T-helper 2 cell treated with Interferon-gamma antibody and Interleukin-4, amounts not matched to agents 5 μg/mL and 100 μg/mL, for 36 hours (primary cell): ENCODE measurements around the gene C19orf12.

Experiments used
- DNase-seq: peaks from one replicate; pipeline ENCODE4 v3.0.0; 2021; ENCODE audit warnings: low spot score
- H3K27ac Mint-ChIP-seq: one replicate; pipeline ENCODE4 v1.8.0; 2021; ENCODE audit warnings: mild to moderate bottlenecking, mixed read lengths
- H3K27me3 Mint-ChIP-seq: one replicate; pipeline ENCODE4 v1.8.0; 2021; ENCODE audit warnings: low read depth, mixed read lengths
- H3K36me3 Mint-ChIP-seq: one replicate; pipeline ENCODE4 v1.8.0; 2021; ENCODE audit warnings: low read depth, mixed read lengths
- H3K4me1 Mint-ChIP-seq: one replicate; pipeline ENCODE4 v1.8.0; 2021; ENCODE audit warnings: low read depth, mixed read lengths
- H3K4me3 Mint-ChIP-seq: one replicate; pipeline ENCODE4 v1.8.0; 2022; ENCODE audit warnings: mild to moderate bottlenecking, moderate library complexity, mixed read lengths
- H3K9me3 Mint-ChIP-seq: one replicate; pipeline ENCODE4 v1.8.0; 2021; ENCODE audit warnings: mixed read lengths

Gene C19orf12

GRCh38 chr19:29714953-29715700 lies at the start of gene C19orf12:
C19orf12 (minus strand) TSS chr19:29715261; CDS start chr19:29708413, 6,848 bp downstream.
- H3K9me3 Mint-ChIP-seq = no peaks in the 10 kb centered on the region
- H3K36me3 Mint-ChIP-seq = peaks cover 27% of the 10 kb centered on the region
- H3K4me3 Mint-ChIP-seq = peak within 1 kb of the TSS; percentile 87
- no peaks in the 10 kb centered on the region for H3K27me3 Mint-ChIP-seq
- DNase-seq = peak; percentile 69
- peaks cover 44% of the 10 kb centered on the region for H3K4me1 Mint-ChIP-seq
- H3K27ac Mint-ChIP-seq = peak within 1 kb of the TSS; percentile 92

DNA sequence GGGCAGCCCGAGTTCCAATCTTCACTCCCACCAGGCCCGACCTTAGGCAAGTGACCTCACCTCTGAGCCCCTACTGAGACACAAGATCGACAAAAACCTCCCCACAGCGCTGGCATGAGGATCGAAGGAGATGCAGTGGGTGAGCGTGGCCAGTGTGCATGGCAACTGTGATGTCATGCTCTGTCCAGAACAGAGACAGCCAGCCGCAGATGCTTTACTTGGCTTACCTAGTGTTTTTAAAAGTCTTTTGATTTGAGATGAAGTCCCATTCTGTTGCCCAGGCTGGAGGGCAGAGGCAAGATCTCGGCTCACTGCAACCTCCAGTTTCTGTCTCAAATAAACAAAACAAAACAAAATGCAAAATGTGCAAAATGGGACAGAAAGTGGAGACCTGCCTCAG lies 49.3 kb upstream of the C19orf12 start:
- H3K27me3 Mint-ChIP-seq = peaks cover 6% of the 10 kb centered on the region
- no peak overlapping the region for H3K27ac Mint-ChIP-seq
- no peaks in the 10 kb centered on the region for H3K9me3 Mint-ChIP-seq
- peaks cover 3% of the 10 kb centered on the region for H3K4me1 Mint-ChIP-seq
- no peaks in the 10 kb centered on the region for H3K36me3 Mint-ChIP-seq
- no peak for DNase-seq
- H3K4me3 Mint-ChIP-seq = no peak overlapping the region

DNA sequence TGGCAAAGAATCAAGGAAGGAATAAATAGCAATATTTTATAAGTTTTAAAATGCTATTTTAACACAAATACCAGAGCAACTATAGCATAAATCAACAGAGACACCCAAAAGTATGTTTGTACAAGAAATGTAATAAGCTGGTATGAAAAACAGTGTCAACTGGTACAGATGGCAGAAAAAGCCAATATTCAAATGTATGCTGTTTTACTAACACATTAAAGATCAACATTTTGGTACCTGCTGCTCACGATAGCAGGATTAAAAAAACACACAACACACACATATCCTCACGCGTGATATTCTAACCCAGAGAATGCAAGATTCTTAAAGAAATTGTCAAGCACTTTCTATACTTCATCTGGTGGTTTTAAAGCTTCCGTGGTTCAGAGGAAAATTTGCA lies 48.1 kb upstream of the C19orf12 start:
- H3K4me1 Mint-ChIP-seq = peaks cover 3% of the 10 kb centered on the region
- DNase-seq = no peak
- H3K9me3 Mint-ChIP-seq = no peaks in the 10 kb centered on the region
- H3K27me3 Mint-ChIP-seq = peaks cover 6% of the 10 kb centered on the region
- no peak overlapping the region for H3K27ac Mint-ChIP-seq
- H3K4me3 Mint-ChIP-seq = no peak overlapping the region
- H3K36me3 Mint-ChIP-seq = no peaks in the 10 kb centered on the region

GRCh38 chr19:29761575-29762232 lies 46.6 kb upstream of the C19orf12 start:
- no peak for DNase-seq
- Mint-ChIP-seq H3K27ac (no peak overlapping the region), H3K36me3 (no peaks in the 10 kb centered on the region), H3K27me3 (peaks cover 6% of the 10 kb centered on the region), H3K4me3 (no peak overlapping the region), H3K9me3 (no peaks in the 10 kb centered on the region), H3K4me1 (peaks cover 3% of the 10 kb centered on the region)

- Mint-ChIP-seq H3K4me3 (peak overlapping the region; percentile 53), H3K27me3 (peaks cover 6% of the 10 kb centered on the region), H3K36me3 (no peaks in the 10 kb centered on the region), H3K9me3 (no peaks in the 10 kb centered on the region), H3K27ac (no peak overlapping the region), H3K4me1 (peaks cover 3% of the 10 kb centered on the region)
- no peak for DNase-seq
These were observed 45.9 kb upstream of the C19orf12 start for GRCh38 chr19:29760752-29761502.

- Mint-ChIP-seq H3K36me3 (no peaks in the 10 kb centered on the region), H3K4me1 (peaks cover 3% of the 10 kb centered on the region), H3K9me3 (no peaks in the 10 kb centered on the region), H3K27ac (no peak overlapping the region), H3K4me3 (no peak overlapping the region), H3K27me3 (peaks cover 6% of the 10 kb centered on the region)
- no peak for DNase-seq
These were observed 44.3 kb upstream of the C19orf12 start for GRCh38 chr19:29759359-29759758.

DNA sequence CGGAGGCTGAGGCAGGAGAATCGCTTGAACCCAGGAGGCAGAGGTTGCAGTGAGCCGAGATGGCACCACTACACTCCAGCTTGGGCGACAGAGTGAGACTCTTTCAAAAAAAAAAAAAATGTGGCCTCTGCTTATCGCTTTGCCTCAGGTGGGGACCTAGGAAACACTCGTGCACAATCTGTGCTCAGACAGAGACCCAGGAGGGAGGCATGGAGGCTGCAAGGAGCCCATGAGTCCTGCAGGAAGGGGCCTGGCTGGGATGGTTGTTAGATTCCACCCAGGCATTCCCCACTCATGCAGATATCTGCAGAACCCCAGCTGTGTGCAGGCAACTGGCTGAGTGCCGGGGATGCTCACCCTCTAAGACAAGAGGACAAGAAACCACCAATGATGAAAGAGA lies 43.8 kb upstream of the C19orf12 start:
- DNase-seq = no peak
- H3K36me3 Mint-ChIP-seq = no peaks in the 10 kb centered on the region
- peaks cover 6% of the 10 kb centered on the region for H3K27me3 Mint-ChIP-seq
- H3K4me3 Mint-ChIP-seq = no peak overlapping the region
- peaks cover 3% of the 10 kb centered on the region for H3K4me1 Mint-ChIP-seq
- no peak overlapping the region for H3K27ac Mint-ChIP-seq
- no peaks in the 10 kb centered on the region for H3K9me3 Mint-ChIP-seq

GRCh38 chr19:29757551-29757950 lies 42.5 kb upstream of the C19orf12 start:
- H3K9me3 Mint-ChIP-seq = no peaks in the 10 kb centered on the region
- peaks cover 3% of the 10 kb centered on the region for H3K4me1 Mint-ChIP-seq
- H3K27me3 Mint-ChIP-seq = peaks cover 4% of the 10 kb centered on the region
- no peaks in the 10 kb centered on the region for H3K36me3 Mint-ChIP-seq
- no peak for DNase-seq
- no peak overlapping the region for H3K27ac Mint-ChIP-seq
- no peak overlapping the region for H3K4me3 Mint-ChIP-seq

DNA sequence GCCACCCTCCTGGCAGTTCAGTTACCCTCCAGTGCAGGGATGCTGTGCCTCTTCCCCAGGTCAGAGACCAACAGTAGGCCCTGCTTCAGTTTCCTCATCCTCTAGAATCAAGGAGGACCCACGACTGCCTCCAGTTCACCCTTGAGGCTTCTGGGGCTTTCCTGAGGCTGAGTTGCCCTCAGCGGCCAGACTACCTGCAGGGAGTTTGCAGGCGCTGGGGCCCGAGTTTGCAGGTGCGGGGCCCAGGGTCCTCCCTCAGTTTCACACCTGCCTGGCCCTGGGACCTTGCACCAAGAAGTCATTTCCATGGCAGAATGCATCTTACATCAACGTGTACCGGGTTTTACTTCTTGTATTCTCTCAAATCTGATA lies 38.9 kb upstream of the C19orf12 start:
- Mint-ChIP-seq H3K36me3 (no peaks in the 10 kb centered on the region), H3K27ac (no peak overlapping the region), H3K27me3 (no peaks in the 10 kb centered on the region), H3K4me1 (no peaks in the 10 kb centered on the region), H3K9me3 (no peaks in the 10 kb centered on the region), H3K4me3 (no peak overlapping the region)
- DNase-seq = no peak

DNA sequence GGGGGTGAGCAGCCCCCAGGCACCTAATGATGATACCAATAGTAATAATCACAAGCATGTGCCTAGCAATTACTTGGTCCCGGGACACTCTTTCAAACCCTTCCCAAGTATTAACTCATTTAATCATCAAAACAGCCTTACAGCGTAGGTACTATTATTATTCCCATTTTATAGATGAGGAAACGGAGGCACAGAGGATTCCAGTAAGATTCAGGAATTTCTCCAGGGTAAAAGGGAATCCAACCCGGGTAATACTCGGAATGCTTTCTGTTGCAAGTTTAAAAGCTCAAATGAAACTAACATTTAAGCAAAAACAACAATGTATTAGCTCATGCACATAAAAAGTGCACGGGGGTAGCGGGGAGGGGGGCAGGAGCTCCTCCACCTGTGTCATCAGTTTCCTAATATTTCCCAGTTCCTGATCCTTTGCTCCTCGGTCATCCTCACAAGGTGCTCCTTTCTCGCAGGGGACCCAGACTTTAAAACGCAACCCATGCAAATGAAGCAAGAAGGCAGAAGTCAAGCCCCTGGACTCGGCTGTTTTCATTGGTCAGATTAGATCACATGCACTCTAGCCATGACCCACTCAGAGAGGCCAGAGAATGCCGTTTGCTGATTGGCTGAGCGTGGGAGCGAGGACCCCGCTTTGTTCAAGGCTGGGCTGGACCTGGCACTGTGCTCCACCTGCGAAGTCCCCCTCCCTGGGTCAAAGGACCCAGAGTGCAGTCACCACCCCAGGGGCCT lies 38.3 kb upstream of the C19orf12 start:
- H3K9me3 Mint-ChIP-seq = no peaks in the 10 kb centered on the region
- no peaks in the 10 kb centered on the region for H3K4me1 Mint-ChIP-seq
- no peaks in the 10 kb centered on the region for H3K36me3 Mint-ChIP-seq
- no peak overlapping the region for H3K27ac Mint-ChIP-seq
- DNase-seq = no peak
- H3K27me3 Mint-ChIP-seq = no peaks in the 10 kb centered on the region
- no peak overlapping the region for H3K4me3 Mint-ChIP-seq

- H3K4me1 Mint-ChIP-seq = no peaks in the 10 kb centered on the region
- H3K27me3 Mint-ChIP-seq = no peaks in the 10 kb centered on the region
- H3K9me3 Mint-ChIP-seq = no peaks in the 10 kb centered on the region
- no peak overlapping the region for H3K4me3 Mint-ChIP-seq
- no peak overlapping the region for H3K27ac Mint-ChIP-seq
- H3K36me3 Mint-ChIP-seq = no peaks in the 10 kb centered on the region
- DNase-seq = no peak
These were observed 37.5 kb upstream of the C19orf12 start for GRCh38 chr19:29752450-29753025.

DNA sequence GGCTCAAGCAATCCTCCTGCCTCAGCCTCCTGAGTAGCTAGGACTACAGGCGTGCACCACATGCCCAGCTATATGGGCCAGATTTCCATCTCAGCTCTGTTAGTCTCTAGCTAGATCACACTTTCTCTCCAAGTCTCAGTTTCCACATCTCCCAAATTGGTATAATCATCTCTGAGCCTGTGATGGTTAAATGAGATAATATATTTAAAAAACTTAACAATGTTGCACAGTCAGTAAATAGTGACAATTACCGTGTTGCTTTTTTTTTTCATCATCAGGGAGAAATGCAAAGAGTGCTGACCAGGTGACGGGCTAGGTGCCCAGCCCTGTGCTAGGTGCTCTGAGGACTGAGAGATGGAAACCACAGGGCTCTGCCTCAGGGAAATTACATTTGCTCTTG lies 36.9 kb upstream of the C19orf12 start:
- Mint-ChIP-seq H3K27me3 (no peaks in the 10 kb centered on the region), H3K27ac (no peak overlapping the region), H3K4me1 (no peaks in the 10 kb centered on the region), H3K9me3 (no peaks in the 10 kb centered on the region), H3K36me3 (no peaks in the 10 kb centered on the region), H3K4me3 (no peak overlapping the region)
- DNase-seq = no peak

GRCh38 chr19:29750001-29750400 lies 34.9 kb upstream of the C19orf12 start:
- Mint-ChIP-seq H3K36me3 (no peaks in the 10 kb centered on the region), H3K27ac (no peak overlapping the region), H3K4me3 (no peak overlapping the region), H3K27me3 (no peaks in the 10 kb centered on the region), H3K9me3 (no peaks in the 10 kb centered on the region), H3K4me1 (no peaks in the 10 kb centered on the region)
- DNase-seq = no peak
